Muscle layer of duodenum (tissue), 2 donors: Measurements from ENCODE around the gene SLC26A11.

Experiments used
- H3K27ac ChIP-seq: one replicate; pipeline ENCODE4 v1.7.0; 2013; ENCODE audit warnings: mild to moderate bottlenecking, low read length
- H3K27me3 ChIP-seq: one replicate; pipeline ENCODE4 v1.7.0; 2013; ENCODE audit warnings: low read depth, mild to moderate bottlenecking, control low read depth, low read length
- H3K36me3 ChIP-seq, 2 donors: one replicate each; pipeline ENCODE4 v1.7.0; 2013; ENCODE audit warnings: low read length in 2 of 2, control low read depth in 1 of 2, mild to moderate bottlenecking in 1 of 2; ENCODE audit not compliant: insufficient read depth in 2 of 2, control insufficient read depth in 1 of 2
- H3K4me1 ChIP-seq, 2 donors: one replicate each; pipeline ENCODE4 v1.7.0; 2013; ENCODE audit warnings: low read length in 2 of 2, mild to moderate bottlenecking in 2 of 2, control low read depth in 1 of 2, moderate library complexity in 1 of 2; ENCODE audit not compliant: insufficient read depth in 2 of 2, control insufficient read depth in 1 of 2
- H3K4me3 ChIP-seq, 2 donors: one replicate each; pipeline ENCODE4 v1.7.0; 2013; ENCODE audit warnings: low read length in 2 of 2, low read depth in 1 of 2, mild to moderate bottlenecking in 1 of 2
- H3K9me3 ChIP-seq, 2 donors: one replicate each; pipeline ENCODE4 v1.7.0; 2013; ENCODE audit warnings: low read length in 2 of 2, control low read depth in 1 of 2, mild to moderate bottlenecking in 1 of 2; ENCODE audit not compliant: control insufficient read depth in 1 of 2
- donor health status: healthy.

SLC26A11 gene

DNA sequence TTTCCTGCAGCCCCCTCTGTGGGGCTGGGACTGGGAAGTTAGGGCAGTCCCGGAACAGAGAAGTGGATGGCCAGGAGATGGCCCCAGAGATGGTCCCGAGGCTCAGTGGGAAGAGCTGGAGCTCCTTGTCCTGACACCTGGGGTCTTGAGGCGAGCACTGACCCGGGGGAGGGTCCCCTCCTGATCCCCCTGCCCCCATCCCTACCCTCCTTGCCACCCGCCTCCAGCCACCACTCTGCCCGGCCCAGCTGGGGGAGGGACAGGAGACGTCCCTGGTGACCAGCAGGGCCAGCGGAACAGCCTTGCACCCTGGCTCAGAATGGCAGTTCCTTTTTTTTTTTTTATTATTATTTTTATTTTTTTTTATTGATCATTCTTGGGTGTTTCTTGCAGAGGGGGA is 26.5 kb downstream of the SLC26A11 start:
- Histone ChIP-seq H3K27ac (no peak overlapping the region), H3K36me3 (peaks cover 4 to 70% of the 10 kb centered on the region in 2 donors), H3K4me3 (no peak overlapping the region), H3K9me3 (no peaks in the 10 kb centered on the region), H3K4me1 (no peaks in the 10 kb centered on the region), H3K27me3 (no peaks in the 10 kb centered on the region)

GRCh38 chr17:80247561-80247960 is 27.3 kb downstream of the SLC26A11 start:
- no peak overlapping the region for H3K27ac ChIP-seq
- H3K36me3 ChIP-seq: peaks cover 0 to 63% of the 10 kb centered on the region in 2 donors
- no peaks in the 10 kb centered on the region for H3K4me1 ChIP-seq
- no peaks in the 10 kb centered on the region for H3K9me3 ChIP-seq
- H3K27me3 ChIP-seq: no peaks in the 10 kb centered on the region
- no peak overlapping the region for H3K4me3 ChIP-seq

DNA sequence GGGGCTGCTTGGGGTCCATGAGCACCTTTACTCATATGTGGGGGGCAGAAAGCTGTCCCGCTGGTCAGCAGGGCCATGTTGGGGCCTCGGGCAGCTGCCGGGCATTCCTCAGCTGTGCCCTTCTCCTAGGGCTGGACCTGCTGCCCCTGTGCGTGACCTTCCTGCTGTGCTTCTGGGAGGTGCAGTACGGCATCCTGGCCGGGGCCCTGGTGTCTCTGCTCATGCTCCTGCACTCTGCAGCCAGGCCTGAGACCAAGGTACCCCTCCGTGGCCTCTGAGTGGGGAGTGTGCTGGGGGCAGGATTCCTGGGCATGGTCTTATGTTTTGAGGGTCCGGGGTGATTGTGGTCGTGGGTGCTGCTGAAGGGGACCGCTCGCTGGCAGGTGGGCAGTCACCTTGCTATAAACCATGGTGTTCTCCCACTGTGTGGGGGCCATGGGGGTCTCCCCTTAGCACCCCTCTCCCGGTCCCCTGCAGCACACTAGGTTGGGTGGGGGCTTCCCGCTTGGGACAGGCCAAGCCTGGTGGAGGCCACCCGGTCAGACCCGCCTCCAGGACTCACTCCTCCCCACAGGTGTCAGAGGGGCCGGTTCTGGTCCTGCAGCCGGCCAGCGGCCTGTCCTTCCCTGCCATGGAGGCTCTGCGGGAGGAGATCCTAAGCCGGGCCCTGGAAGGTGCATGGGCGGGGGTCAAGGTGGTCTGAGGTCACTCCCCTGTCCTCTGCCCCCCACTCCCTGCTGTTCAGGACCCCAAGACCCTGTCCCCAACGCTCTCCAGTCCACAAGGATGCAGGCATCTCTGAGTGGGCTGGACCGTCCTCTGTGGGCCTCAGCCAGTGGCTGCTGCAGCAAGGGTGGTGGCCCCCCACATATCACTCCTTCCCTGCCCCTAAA is 28.0 kb downstream of the SLC26A11 start:
- Histone ChIP-seq H3K27me3 (no peaks in the 10 kb centered on the region), H3K36me3 (peaks cover 0 to 58% of the 10 kb centered on the region in 2 donors), H3K9me3 (no peaks in the 10 kb centered on the region), H3K4me3 (no peak overlapping the region), H3K4me1 (no peaks in the 10 kb centered on the region), H3K27ac (no peak overlapping the region)

GRCh38 chr17:80248894-80249710 is 28.9 kb downstream of the SLC26A11 start:
- H3K4me1 ChIP-seq: no peaks in the 10 kb centered on the region
- H3K4me3 ChIP-seq: no peak overlapping the region
- H3K36me3 ChIP-seq: peaks cover 0 to 52% of the 10 kb centered on the region in 2 donors
- no peaks in the 10 kb centered on the region for H3K9me3 ChIP-seq
- H3K27ac ChIP-seq: no peak overlapping the region
- no peaks in the 10 kb centered on the region for H3K27me3 ChIP-seq

GRCh38 chr17:80251966-80252365 is 31.7 kb downstream of the SLC26A11 start:
- peaks cover 0 to 34% of the 10 kb centered on the region in 2 donors for H3K36me3 ChIP-seq

DNA sequence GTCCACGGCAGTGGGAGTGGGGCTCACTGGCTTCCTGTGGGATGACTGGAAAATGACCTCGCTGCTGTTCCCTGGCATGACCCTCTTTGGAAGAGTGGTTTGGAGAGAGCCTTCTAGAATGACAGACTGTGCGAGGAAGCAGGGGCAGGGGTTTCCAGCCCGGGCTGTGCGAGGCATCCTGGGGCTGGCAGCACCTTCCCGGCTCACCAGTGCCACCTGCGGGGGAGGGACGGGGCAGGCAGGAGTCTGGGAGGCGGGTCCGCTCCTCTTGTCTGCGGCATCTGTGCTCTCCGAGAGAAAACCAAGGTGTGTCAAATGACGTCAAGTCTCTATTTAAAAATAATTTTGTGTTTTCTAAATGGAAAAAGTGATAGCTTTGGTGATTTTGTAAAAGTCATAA is 32.6 kb downstream of the SLC26A11 start:
- no peaks in the 10 kb centered on the region for H3K4me1 ChIP-seq
- H3K4me3 ChIP-seq: no peak overlapping the region
- H3K27me3 ChIP-seq: no peaks in the 10 kb centered on the region
- H3K36me3 ChIP-seq: peaks cover 0 to 31% of the 10 kb centered on the region in 2 donors
- no peak overlapping the region for H3K27ac ChIP-seq
- H3K9me3 ChIP-seq: no peaks in the 10 kb centered on the region

More at GRCh38 chr17:80251966-80252365, 31.7 kb downstream of the SLC26A11 start:
- no peaks in the 10 kb centered on the region for H3K27me3 ChIP-seq
- no peak overlapping the region for H3K4me3 ChIP-seq
- no peaks in the 10 kb centered on the region for H3K9me3 ChIP-seq
- no peaks in the 10 kb centered on the region for H3K4me1 ChIP-seq
- no peak overlapping the region for H3K27ac ChIP-seq

DNA sequence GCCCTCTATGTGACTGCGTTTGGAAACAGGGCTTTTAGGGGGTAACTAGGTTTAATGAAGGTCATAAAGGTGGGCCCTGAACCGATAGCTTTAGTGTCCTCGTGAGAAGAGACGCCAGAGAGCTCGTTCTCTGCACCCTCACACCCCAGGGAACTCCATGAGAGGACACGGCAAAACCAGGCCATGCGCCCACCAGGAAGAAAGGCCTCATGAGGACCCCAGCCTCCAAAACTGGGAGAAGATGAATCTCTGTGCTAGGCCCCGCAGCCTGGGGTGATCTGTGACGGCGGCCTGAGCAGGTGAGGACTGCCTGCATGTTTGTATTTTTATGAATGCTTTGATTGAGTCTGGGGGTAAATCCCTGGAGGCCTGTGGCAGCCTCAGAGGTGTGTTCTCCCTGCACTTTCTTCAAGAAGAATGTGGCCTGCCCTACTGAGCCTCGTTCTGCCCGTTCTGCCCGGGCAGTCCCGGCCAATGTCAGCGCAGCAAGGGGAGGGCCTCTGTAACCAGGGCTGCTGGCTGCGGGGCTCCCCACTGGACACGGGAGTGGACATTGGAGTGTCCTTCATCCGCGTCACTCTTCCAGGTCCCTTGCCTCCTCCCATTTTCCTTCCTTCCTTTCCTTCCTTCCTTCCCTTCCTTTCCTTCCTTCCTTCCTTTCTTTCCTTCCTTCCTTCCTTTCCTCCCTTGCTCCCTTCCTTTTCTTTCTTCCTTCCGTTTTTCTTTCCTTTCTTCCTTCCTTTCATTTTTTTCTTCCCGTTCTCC is 33.6 kb downstream of the SLC26A11 start:
- H3K27me3 ChIP-seq: no peaks in the 10 kb centered on the region
- H3K9me3 ChIP-seq: no peaks in the 10 kb centered on the region
- no peaks in the 10 kb centered on the region for H3K4me1 ChIP-seq
- H3K27ac ChIP-seq: no peak overlapping the region
- H3K36me3 ChIP-seq: peaks cover 0 to 22% of the 10 kb centered on the region in 2 donors
- no peak overlapping the region for H3K4me3 ChIP-seq

DNA sequence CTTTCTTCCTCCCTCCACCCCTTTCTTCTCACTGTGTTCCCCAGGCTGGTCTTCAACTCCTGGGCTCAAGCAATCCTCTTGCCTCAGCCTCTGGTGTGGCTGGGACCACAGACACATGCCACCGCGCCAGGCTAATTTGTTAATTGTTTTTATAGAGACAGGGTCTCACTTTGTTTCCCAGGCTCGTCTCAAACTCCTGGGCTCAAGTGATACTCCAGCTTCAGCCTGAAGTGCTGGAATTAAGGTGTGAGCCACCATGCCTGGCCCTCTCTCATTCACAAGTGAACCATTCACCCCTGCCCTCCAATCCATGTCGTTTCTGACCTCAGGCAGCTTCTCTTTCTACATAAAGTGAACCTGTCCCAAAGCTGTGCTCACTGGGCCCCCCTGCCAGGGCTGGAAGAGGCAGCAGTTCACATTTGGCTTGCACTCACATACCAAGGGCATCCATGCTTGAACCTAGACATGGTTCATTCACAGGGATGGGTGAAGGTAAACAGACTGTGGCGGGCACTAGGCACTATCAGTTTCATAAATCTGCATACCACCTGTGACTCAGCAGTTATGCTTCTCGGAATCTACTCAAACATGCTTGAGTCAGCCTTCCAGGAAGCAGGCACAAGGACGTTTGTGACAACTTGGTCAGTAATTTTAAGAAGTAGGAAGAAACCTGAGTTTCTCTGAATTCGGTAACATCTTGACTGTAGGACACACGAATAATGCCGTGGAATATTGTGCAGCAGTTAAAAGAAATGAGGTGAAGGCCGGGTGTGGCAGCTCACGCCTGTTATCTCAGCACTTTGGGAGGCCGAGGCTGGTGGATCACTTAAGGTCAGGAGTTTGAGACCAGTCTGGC is 34.4 kb downstream of the SLC26A11 start:
- H3K27me3 ChIP-seq: no peaks in the 10 kb centered on the region
- H3K4me1 ChIP-seq: no peaks in the 10 kb centered on the region
- H3K36me3 ChIP-seq: peaks cover 0 to 15% of the 10 kb centered on the region in 2 donors
- H3K4me3 ChIP-seq: no peak overlapping the region
- H3K9me3 ChIP-seq: no peaks in the 10 kb centered on the region
- peak overlapping the region; percentile 63 for H3K27ac ChIP-seq

GRCh38 chr17:80256034-80256350 is 35.8 kb downstream of the SLC26A11 start:
- Histone ChIP-seq H3K4me1 (no peaks in the 10 kb centered on the region), H3K27ac (no peak overlapping the region), H3K4me3 (no peak overlapping the region), H3K9me3 (no peaks in the 10 kb centered on the region), H3K27me3 (no peaks in the 10 kb centered on the region), H3K36me3 (peaks cover 0 to 7% of the 10 kb centered on the region in 2 donors)

- H3K4me3 ChIP-seq: no peak overlapping the region
- no peaks in the 10 kb centered on the region for H3K9me3 ChIP-seq
- no peaks in the 10 kb centered on the region for H3K27me3 ChIP-seq
- peaks cover 0 to 4% of the 10 kb centered on the region in 2 donors for H3K36me3 ChIP-seq
- H3K4me1 ChIP-seq: peaks cover 2 to 11% of the 10 kb centered on the region in 2 donors
- no peak overlapping the region for H3K27ac ChIP-seq
These were observed 37.5 kb downstream of the SLC26A11 start for GRCh38 chr17:80257716-80258213.
